ENCODE data around the gene ERVK3-1.

GRCh38 chr19:58318297-58318696, 13.1 kb downstream of the ERVK3-1 start:
- TF ChIP-seq CTCF (IDR thresholded peaks at IDR 0.05; ENCODE audit: poor library complexity) (no peak), EZH2 (IDR thresholded peaks at IDR 0.05; ENCODE audit: borderline replicate concordance) (no peak), EZH2phosphoT487 (IDR thresholded peaks at IDR 0.05; ENCODE audit: low read depth, severe bottlenecking, unreplicated experiment) (no peak)
